HG02852 (cell line): ENCODE measurements around the gene SEMA4A.
A peak's percentile ranks its signal among the peaks of the same experiment; 100 is the strongest.
"Not testable (repeated sequence)": the region's sequence is repeated elsewhere in the genome, so short reads cannot be mapped to it uniquely, and the experiment has no call there.

Experiments used
- ATAC-seq: cut with Tn5 transposase; IDR thresholded peaks from one replicate; pipeline ENCODE4 v1.9.1; 2021; ENCODE audit warnings: mild to moderate bottlenecking, moderate library complexity; ENCODE audit not compliant: unreplicated experiment

SEMA4A gene

GRCh38 chr1:156118177-156118868 lies 35.1 kb upstream of the SEMA4A start:
- ATAC-seq, result no peak

- ATAC-seq, result no peak
These were observed 33.7 kb upstream of the SEMA4A start for GRCh38 chr1:156119503-156120209.

DNA sequence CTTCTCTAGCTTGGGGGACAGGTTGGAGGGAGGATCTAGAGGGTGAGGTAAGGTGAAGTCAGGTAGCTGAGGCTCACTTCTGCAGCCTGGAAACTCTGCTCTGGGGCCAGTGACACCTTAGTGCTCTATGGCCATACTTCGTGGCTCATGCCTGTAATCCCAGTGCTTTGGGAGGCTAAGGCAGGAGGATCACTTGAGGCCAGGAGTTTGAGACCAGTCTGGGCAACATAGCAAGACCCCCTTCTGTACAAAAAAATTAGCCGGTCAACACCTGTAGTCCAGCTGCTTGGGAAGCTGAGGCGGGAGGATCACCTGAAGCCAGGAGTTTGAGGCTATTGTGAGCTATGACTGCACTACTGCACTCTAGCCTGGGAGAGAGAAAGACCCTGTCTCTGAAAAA lies 33.1 kb upstream of the SEMA4A start:
- ATAC-seq, result no peak

- not testable (repeated sequence) for ATAC-seq
These were observed 32.4 kb upstream of the SEMA4A start for GRCh38 chr1:156121005-156121404.

- ATAC-seq, result no peak
These were observed 31.9 kb upstream of the SEMA4A start for GRCh38 chr1:156121457-156121856.

DNA sequence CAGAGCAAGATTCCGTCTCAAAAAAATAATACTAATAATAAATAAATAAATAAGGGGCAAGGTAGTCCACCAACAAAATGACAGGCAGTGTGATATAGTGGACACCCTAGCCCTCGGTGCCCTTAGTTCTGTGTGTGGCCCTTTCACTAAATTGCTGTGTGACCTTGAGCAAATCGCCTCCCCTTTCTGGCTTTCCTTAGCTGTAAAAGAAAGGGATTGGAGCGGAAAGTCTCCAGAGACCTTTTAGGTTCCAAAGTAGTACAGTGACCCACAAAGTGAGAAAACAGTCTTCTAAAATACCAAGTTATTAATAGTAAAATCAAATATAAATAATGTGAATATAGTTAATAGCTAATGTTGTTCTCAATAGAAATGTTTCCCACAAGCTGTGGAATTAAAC lies 31.3 kb upstream of the SEMA4A start:
- no peak for ATAC-seq

GRCh38 chr1:156122519-156123355 lies 30.6 kb upstream of the SEMA4A start:
- ATAC-seq, result no peak

- ATAC-seq, result no peak
These were observed 29.8 kb upstream of the SEMA4A start for GRCh38 chr1:156123356-156124196.

DNA sequence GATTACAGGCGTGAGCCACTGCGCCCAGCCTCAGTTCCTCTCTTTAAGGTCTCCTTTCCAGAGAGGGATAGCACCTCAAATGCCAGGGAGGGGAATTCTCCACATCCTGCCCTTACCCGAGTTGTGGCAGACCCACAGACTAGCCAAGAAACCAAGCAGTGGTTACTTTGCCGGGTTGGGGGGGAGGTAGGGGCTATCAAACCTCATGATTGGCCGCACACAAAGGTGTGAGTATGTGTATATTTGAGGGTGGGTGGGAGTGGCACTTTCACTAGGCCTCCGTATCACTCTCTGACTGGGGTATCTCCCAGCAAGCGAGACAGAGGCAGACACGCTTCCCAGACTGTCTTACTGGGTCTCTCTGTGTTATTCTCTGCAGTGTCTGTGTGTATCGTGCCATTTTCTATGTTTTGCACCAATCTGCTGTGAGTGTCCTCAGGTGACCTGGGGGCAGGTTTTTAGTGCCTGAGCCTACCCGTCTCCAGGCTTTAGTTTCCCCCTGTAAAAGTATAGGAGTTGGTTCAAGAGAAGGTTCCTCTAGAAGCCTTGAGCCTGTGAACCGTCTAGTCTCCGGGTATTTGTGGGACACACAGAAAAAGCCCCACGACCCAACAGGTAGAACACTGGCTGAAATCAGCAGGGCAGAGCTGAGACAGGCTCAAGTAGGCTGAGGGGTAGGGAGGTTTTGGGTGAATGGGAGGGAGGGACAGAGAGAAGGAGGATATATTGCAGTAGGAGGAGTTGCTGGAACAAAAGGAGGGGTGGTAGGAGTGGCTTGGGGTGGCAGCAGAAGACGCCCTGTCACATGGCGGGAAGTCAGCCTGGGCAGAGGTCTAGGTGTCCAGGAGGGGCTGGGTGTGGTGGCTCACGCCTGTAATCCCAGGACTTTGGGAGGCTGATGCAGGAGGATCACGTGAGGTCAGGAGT lies 28.6 kb upstream of the SEMA4A start:
- ATAC-seq, result no peak

DNA sequence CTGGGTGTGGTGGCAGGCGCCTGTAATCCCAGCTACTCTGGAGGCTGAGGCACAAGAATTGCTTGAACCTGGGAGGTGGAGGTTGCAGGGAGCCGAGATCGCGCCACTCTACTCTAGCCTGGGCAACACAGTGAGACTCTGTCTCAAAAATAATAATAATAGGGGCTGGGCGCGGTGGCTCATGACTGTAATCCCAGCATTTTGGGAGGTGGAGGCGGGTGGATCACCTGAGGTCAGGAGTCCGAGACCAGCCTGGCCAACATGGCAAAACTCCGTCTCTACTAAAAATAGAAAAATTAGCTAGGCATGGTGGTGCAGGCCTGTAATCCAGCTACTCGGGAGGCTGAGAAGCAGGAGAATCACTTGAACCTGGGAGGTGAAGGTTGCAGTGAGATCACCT lies 27.8 kb upstream of the SEMA4A start:
- not testable (repeated sequence) for ATAC-seq

GRCh38 chr1:156126043-156126629 lies 27.2 kb upstream of the SEMA4A start:
- no peak for ATAC-seq

DNA sequence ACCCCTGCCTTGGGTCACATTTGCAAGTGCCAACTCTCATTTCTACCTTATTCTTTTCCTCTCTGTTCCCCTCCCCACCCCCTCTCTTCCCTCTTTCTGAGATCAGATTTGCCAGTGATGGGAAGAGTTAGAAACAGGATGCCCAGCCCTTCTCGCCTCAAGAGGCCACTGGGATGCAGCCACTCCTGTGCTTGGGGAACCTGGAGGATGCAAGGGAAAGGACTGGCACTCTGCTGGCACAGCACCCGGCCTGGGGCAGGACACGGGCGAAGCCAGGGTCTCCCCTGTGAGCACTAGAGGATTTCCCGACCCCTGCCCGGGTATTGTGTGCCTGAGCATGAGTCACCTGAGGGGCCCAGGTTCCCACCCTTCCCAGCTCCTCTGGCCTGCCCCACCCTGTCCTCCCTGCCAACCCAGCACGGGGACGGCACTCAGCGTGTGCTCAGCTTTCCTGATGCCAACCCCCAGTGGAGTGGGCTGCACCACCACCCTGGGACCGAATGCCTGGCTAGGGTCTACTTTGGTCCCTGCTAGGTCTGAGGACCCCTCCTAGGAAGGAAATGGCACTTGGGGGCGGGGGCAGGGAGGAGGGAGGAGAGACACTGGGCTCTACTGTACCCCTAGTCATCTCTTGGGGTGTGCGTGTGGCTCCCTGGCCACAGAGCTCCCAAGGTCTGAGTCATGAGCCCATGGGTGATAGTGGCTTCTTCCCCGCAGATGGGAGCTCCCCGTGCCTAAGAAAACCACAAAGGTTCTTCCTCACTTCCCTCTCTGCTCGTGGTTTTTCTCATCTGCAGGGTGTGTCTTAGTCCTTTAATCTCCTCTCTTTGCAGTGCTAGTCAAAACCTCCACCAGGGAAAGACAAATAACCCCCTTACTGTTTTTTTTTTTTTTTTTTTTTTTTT lies 26.5 kb upstream of the SEMA4A start:
- ATAC-seq, result peak; percentile 64

- ATAC-seq, result no peak
These were observed 25.1 kb upstream of the SEMA4A start for GRCh38 chr1:156128308-156128653.

DNA sequence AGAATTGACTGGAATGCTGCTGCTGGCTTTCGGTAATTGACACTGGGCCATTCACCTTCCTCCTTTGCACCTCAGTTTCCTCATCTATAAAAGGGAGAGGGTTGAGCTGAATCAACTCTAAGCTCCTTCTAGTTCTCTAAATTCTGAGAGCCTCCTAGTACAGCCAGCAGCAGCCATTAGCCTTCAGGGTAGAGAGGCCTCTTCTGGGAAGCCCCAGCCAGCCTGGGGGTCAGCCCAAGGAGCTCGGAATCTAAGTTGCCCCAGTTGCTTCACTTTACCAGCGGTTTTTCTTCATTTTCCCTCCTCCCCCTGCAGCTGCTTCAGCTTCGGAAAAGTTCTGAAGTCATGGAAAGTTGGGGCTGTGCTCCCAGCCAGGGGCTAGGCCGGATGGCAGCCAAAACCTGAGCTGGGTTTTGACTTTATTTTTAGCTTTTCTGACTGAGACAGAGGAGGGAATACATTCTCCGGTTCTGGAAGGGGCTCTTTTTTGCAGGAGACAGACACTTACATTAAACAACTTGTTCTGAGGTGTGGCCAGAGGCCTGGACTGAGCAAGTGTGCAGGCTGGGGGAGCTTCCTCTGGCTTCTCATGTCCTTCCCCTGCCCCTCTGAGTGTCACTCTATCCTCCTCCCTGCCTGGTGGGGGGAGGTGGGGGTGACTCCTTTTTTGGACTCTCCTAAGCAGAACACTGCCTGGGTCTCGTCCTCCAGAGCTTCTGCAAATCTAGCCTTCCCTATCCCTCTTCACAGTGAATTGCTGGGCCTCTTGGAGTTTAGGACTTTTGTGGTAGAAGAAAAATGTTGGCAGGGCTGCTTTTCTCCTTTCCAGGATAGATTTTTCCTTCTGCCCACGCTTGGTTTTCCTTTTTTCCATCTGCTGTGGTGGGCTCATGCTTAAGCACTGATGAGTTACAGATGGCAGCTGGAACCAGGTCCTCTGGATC lies 24.5 kb upstream of the SEMA4A start:
- no peak for ATAC-seq

DNA sequence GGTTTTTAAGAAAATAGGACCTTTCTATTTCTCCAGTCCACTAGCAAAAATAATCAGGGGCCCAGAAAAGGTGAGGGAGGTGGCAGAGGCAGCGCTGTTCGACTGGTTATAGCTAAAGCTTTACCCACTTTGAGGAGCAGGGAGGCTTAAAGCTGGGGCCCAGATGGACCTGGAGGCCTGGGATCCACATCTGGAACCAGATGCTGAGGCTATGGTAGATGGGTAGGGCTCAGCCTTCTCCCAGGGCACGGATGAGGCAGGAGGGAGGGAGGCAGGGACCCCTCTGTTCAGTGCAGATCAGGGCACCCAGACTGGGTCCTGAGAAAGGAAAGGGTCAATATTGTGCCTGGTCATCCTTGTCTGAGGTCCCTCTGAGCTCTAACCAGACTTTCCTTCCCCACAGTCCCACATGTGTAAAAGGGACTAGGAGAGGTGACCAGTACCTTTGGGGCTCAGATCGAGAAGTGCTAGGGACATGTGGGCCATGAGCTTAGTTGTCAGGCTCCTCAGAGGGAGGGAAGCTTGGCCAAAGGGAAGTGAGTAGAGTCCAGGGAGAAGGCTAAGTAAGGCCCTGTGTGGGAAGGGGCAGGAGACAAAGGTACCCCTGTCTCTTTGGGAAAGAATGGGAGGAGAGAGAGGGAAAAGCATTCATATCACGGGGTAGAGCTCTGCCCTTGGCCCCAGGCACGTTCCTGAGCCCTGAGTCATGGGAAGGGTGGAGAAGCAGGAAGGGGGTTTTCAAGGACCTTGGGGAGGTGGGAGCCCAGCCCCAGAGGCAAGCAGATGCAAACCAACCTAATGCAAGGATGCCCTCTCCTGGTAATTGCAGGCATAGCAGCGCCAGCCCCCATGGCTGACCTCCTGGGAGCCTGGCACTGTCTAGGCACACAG lies 23.5 kb upstream of the SEMA4A start:
- no peak for ATAC-seq

GRCh38 chr1:156130578-156130942 lies 22.8 kb upstream of the SEMA4A start:
- ATAC-seq, result no peak
